Limb (tissue), 2 donors: Measurements from ENCODE around the gene CD93.
A peak's percentile ranks its signal among the peaks of the same experiment; 100 is the strongest.

Experiments
- DNase-seq, 2 donors: peaks; one replicate each; pipeline ENCODE4 v3.0.0-alpha.2; 2016; ENCODE audit errors: extremely low spot score in 2 of 2

The CD93 gene

GRCh38 chr20:23083553-23084220 lies 2.4 kb downstream of the CD93 start:
- DNase-seq: no peak

GRCh38 chr20:23082846-23083552 lies 3.1 kb downstream of the CD93 start:
- no peak for DNase-seq

- DNase-seq: no peak
Observed at GRCh38 chr20:23081263-23081819, 4.8 kb downstream of the CD93 start.

DNA sequence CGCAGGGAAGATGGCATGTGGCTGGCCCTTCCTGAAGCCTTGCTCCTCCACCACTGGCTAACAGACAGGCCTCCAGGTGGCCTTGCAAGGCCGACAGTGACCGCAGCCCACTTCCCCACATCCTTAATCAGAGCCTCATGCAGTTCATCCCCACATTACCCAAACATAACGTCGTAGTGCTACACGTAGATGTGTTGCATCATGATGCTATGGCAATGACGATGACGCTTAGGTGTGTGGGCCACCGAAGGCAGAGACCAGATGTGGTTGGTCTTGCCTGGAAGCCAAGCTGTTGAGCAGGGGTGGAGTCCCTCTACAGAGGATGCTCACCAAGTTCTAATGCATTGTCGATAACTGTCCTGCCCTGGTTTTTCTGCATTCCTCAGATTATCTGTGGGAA lies 5.6 kb downstream of the CD93 start:
- DNase-seq: no peak

DNA sequence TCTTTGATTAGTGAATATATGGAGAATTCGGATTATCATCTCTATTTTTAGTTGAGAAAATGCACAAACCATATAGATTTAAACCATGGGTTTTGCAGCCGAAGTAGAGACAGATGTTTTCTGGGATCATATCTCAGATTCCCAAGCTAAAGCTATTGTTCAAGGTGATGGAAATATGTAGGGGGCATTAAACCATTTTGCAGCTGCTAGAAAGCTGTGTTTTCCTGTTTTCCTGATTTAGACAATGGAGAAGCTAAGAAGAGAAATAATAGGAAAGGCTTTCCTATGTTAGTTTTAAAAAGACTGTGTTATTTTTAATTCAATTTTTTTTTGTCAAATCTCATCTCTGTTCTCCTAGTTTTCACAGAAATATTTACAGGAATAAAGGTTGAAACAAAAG lies 6.2 kb downstream of the CD93 start:
- no peak for DNase-seq

GRCh38 chr20:23079016-23079351 lies 7.1 kb downstream of the CD93 start:
- DNase-seq: no peak

GRCh38 chr20:23078351-23079015 lies 7.6 kb downstream of the CD93 start:
- no peak for DNase-seq

- no peak for DNase-seq
Observed at GRCh38 chr20:23077277-23077676, 8.8 kb downstream of the CD93 start.

- no peak for DNase-seq
Observed at GRCh38 chr20:23074052-23074451, 12.1 kb downstream of the CD93 start.

GRCh38 chr20:23072892-23073586 lies 13.1 kb downstream of the CD93 start:
- DNase-seq: no peak

DNA sequence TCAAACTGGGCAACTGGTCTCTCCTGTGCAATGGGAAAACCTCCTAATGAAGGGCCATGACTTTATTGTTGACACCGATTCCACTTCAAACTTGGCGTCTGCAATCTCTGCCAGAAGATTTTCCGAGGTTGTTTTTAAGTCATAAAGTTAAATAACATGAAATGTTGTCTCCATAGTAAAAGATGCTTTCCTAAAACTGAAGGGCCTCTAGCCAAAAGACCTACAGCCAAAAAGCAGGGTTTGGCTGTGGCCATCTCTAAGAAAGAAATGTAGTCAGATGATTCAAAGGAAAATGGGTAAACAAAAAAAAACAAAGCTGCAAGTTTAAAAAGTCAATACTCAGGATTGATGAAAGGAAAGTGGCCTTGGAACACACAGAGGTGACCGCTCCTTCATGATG lies 14.1 kb downstream of the CD93 start:
- DNase-seq: no peak

DNA sequence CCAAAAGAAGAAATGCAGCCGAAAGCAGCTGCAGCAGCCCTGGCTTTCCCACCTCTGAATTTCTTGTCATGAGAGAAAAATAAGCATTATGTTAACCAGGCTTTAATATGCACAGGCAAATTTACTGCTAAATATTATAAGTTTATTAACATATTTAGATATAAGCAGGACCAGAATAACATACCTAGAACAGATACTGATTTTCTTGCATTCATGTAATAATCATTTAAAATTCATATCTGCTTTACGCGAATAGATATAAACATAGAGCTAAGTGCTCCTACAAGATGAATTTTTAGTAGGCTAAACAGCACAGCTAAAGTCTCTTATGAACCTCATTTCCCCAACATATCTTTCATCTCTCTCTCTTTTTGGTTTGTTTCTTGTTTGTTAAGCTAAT lies 14.7 kb downstream of the CD93 start:
- no peak for DNase-seq

DNA sequence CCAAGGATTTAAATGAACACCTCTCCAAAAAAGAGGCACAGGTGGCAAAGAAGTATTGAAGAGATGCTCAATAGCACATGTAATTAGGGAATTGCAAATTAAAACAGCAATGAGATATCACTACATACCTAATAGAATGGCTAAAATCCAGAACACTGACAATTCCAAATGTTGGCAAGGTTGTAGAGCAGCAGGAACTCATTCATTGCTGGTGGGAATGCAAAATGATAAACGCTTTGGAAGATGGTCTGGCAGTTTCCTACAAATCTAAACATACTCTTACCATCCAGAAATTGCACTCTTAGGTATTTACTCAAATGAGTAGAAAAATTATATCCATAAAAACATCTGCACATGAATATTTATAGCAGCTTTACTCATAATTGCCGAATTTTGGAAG lies 17.0 kb downstream of the CD93 start:
- no peak for DNase-seq

GRCh38 chr20:23068283-23068682 lies 17.8 kb downstream of the CD93 start:
- DNase-seq: no peak

DNA sequence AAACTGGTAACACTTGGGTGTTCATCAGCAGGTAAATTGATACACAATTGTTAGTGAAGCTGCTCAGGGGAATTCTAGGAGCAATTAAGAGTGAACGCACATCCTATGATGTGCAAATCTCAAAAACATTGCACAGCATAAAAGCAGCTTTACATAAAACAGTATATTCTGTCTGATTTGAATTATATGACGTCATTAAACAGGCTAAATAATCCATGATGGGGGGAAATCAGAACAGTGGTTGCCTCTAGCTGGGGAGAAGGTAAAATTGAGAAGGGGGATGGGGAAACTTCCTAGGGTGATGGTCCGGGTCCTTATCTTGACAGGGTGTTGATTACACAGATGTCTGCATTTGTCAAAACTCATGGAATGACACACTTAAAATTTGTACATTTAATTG lies 19.4 kb downstream of the CD93 start:
- no peak for DNase-seq

DNA sequence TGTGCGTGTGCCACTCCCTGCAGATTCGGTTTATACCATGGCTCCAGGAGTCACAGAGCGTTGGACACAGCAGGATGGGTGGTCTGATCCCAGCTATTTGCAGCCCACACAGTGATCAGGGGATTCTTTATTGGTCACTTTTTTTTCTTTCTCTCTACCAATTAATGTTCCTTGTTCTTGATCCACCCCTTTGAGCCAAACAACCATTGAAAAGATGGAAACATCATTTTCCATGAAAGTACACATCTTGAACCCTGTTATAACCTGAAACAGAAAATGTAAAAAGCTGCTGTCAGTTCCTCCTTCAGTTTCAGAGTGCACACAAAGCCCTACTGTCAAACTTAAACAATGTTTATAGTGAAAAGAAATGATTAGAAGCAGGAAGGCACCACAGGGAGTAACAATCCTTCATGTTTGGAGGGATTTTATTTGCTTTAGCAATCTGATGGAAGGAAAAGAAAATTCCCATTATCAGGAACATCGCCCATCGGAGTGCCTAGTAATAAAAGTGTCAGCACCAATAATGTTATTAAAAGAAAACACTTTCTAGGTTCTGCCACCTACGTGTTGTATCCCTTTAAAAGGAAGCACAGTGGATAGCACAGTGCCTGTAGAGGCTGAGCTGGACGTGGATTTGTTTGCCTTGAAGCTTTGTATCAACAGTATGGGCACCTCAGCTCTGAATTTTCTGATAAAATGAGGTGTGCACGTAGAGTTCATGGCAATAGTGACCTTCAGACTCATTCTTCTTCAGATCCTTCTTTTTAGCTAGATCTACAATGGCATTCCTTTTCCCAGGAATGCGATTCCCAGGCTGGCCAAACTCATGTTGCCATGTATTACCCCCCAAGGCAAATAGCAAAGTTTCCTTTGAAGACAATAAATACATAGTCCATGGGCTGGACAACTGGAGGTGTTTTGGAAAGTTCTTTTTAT lies 20.6 kb downstream of the CD93 start:
- no peak for DNase-seq

DNA sequence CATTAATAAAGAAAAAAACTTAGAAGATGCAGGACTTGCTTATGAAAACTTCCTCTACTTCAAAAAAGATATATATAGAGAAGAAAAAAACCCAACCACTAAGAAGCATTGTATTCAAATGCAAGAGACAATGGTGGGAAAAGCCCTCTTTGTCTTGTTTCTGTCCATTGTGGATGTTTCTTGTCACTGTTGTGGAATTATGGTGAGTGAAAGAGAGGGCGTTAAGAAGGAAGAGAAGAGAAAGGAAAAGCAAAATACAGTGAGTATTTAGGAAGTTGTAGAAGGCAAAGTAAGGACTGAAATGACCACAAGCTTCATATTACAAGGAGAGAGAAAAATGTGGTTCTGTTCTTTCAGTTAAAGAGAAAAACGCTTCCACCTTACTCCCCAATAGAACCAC lies 22.5 kb downstream of the CD93 start:
- DNase-seq: no peak

- no peak for DNase-seq
Observed at GRCh38 chr20:23063168-23063567, 23.0 kb downstream of the CD93 start.

GRCh38 chr20:23062632-23063031 lies 23.5 kb downstream of the CD93 start:
- DNase-seq: no peak

GRCh38 chr20:23061734-23062561 lies 24.2 kb downstream of the CD93 start:
- DNase-seq: peak in 1 of 2 donors; percentile 88
